Measurements from ENCODE around the gene CADPS2. TPM values are rescaled to one million over a fixed set of nuclear protein-coding genes. Genes with fewer than 3 reads are reported as not detected.

CADPS2 gene
- total and polyA plus RNA-seq, 10 of the 15 experiments (the other 5 are each of a cell fraction or from before 2014, with no cell fraction given): 0.05 to 7.5 (median 0.25) TPM

DNA sequence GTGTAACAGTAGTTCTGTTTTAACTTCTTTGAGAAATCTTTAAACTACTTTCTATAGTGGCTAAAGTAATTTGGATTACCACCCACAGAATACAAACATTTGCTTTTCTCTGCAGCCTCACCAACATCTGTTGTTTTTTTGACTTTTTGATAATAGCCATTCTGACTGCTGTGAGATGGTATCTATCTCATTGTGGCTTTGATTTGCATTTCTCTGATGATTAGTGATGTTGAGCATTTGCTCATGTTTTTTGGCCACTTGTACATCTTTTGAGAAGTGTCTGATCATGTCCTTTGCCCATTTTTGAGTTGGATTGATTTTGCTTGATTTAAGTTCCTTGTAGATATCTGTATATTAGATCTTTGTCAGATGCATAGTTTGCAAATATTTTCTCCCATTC, 254.0 kb downstream of the CADPS2 start:
- intact Hi-C loops (cut with micrococcal nuclease; ENCODE audit: unreplicated experiment) (loop anchor here (5.0 to 10.0 kb wide), 2 partner anchors 80 to 1247 kb away; no protein-coding TSS in a partner anchor), in situ Hi-C loops (cut with MboI) (no loop called here)
- ChIA-PET SMC1A (ENCODE audit: uncharacterized antibody, unreplicated experiment) (interaction anchor here (0.7 kb wide), 1 partner anchor 81 kb away, joined by 3 read pairs; no protein-coding TSS in a partner anchor), POLR2A (interaction anchor here (1.0 kb wide), 1 partner anchor 14 kb away, joined by 3 read pairs; no protein-coding TSS in a partner anchor), CTCF (interaction anchor here (1.0 kb wide), 1 partner anchor 540 kb away, joined by 3 read pairs; no protein-coding TSS in a partner anchor), RAD21 (ENCODE audit: unreplicated experiment) (no interaction called here)
- H3K9me3 ChIP-seq (replicated peaks; ENCODE audit: control insufficient read depth, insufficient read depth, low read length): no peaks in the 10 kb centered on the region
- H3K4me2 ChIP-seq (ENCODE audit: control insufficient read depth, insufficient read depth): no peak overlapping the region
- no peaks in the 10 kb centered on the region for H3K79me2 ChIP-seq (ENCODE audit: control insufficient read depth, insufficient read depth, low read length)
- ATAC-seq (peak; percentile 51), DNase-seq (ENCODE audit: low read depth, low spot score) (no peak), FAIRE-seq (no peak)
- no peak overlapping the region for H3K27ac ChIP-seq (ENCODE audit: control insufficient read depth, insufficient read depth)
- no peak overlapping the region for H3K9ac ChIP-seq (ENCODE audit: control insufficient read depth, insufficient read depth, low read length)
- H3K4me3 ChIP-seq: no peak overlapping the region
- no peaks in the 10 kb centered on the region for H4K20me1 ChIP-seq (ENCODE audit: control insufficient read depth, insufficient read depth)
- no peaks in the 10 kb centered on the region for H3K36me3 ChIP-seq (ENCODE audit: control insufficient read depth in 2 of 2, insufficient read depth in 2 of 2, low read length in 1 of 2)
- H3K4me1 ChIP-seq (ENCODE audit: control insufficient read depth, insufficient read depth, low read length): no peaks in the 10 kb centered on the region
- BruUV-seq (replicated peaks): no TSS peak
- no peaks in the 10 kb centered on the region for H3K27me3 ChIP-seq (replicated peaks in 1 of 2; ENCODE audit: control insufficient read depth in 2 of 2, insufficient read depth in 2 of 2, low read length in 1 of 2)
- H2AFZ ChIP-seq (ENCODE audit: control insufficient read depth, low read depth, low read length): no peak overlapping the region
- TF ChIP-seq RELA (IDR thresholded peaks at IDR 0.05; ENCODE audit: borderline replicate concordance, partially characterized antibody) (no peak), NR2F1 (conservative IDR thresholded peaks at IDR 0.05) (no peak), POLR2A (IDR thresholded peaks at IDR 0.05; ENCODE audit: low read depth, low read length) (no peak), IKZF2 (IDR thresholded peaks at IDR 0.05) (peak in 1 of 2 experiments; percentile 20; a peak in 1 of 4 replicates), ZBED1 (IDR thresholded peaks at IDR 0.05; ENCODE audit: borderline replicate concordance) (no peak), ZNF687 (IDR thresholded peaks at IDR 0.05) (peak; percentile 33; the same call in 1 of the 2 replicates), SUZ12 (IDR thresholded peaks at IDR 0.05; ENCODE audit: unreplicated experiment) (no peak), EED (IDR thresholded peaks at IDR 0.05; ENCODE audit: low read depth) (no peak), DPF2 (IDR thresholded peaks at IDR 0.05) (peak; percentile 48; the same call in 1 of the 2 replicates), NFYB (IDR thresholded peaks at IDR 0.05; ENCODE audit: insufficient read depth, low read depth, low read length) (no peak)
- TF ChIP-seq, protein P1, sequence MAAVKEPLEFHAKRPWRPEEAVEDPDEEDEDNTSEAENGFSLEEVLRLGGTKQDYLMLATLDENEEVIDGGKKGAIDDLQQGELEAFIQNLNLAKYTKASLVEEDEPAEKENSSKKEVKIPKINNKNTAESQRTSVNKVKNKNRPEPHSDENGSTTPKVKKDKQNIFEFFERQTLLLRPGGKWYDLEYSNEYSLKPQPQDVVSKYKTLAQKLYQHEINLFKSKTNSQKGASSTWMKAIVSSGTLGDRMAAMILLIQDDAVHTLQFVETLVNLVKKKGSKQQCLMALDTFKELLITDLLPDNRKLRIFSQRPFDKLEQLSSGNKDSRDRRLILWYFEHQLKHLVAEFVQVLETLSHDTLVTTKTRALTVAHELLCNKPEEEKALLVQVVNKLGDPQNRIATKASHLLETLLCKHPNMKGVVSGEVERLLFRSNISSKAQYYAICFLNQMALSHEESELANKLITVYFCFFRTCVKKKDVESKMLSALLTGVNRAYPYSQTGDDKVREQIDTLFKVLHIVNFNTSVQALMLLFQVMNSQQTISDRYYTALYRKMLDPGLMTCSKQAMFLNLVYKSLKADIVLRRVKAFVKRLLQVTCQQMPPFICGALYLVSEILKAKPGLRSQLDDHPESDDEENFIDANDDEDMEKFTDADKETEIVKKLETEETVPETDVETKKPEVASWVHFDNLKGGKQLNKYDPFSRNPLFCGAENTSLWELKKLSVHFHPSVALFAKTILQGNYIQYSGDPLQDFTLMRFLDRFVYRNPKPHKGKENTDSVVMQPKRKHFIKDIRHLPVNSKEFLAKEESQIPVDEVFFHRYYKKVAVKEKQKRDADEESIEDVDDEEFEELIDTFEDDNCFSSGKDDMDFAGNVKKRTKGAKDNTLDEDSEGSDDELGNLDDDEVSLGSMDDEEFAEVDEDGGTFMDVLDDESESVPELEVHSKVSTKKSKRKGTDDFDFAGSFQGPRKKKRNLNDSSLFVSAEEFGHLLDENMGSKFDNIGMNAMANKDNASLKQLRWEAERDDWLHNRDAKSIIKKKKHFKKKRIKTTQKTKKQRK (IDR thresholded peaks at IDR 0.05; ENCODE audit: low read depth, low read length): no peak
- TF ChIP-seq, protein P2, sequence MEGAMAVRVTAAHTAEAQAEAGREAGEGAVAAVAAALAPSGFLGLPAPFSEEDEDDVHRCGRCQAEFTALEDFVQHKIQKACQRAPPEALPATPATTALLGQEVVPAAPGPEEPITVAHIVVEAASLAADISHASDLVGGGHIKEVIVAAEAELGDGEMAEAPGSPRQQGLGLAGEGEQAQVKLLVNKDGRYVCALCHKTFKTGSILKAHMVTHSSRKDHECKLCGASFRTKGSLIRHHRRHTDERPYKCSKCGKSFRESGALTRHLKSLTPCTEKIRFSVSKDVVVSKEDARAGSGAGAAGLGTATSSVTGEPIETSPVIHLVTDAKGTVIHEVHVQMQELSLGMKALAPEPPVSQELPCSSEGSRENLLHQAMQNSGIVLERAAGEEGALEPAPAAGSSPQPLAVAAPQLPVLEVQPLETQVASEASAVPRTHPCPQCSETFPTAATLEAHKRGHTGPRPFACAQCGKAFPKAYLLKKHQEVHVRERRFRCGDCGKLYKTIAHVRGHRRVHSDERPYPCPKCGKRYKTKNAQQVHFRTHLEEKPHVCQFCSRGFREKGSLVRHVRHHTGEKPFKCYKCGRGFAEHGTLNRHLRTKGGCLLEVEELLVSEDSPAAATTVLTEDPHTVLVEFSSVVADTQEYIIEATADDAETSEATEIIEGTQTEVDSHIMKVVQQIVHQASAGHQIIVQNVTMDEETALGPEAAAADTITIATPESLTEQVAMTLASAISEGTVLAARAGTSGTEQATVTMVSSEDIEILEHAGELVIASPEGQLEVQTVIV (IDR thresholded peaks at IDR 0.05; ENCODE audit: borderline replicate concordance, partially characterized antibody): no peak
